Left ventricle myocardium inferior (tissue), 1 donor: ENCODE data around the gene RNU1-2. TPM values are rescaled to one million over a fixed set of nuclear protein-coding genes. Genes with fewer than 3 reads are reported as not detected.
"Not testable (repeated sequence)": the region's sequence is repeated elsewhere in the genome, so short reads cannot be mapped to it uniquely, and the experiment has no call there.

Experiments used
- DNase-seq: peaks from one replicate; pipeline ENCODE4 v3.0.0-alpha.2; 2020
- H3K27ac ChIP-seq: fragments of 200-600 bp; replicated peaks from 2 replicates; pipeline ENCODE4 v1.8.0; 2021
- H3K27me3 ChIP-seq: fragments of 200-600 bp; 2 replicates; pipeline ENCODE4 v1.8.0; 2021; ENCODE audit warnings: low read depth
- H3K36me3 ChIP-seq: fragments of 200-600 bp; 2 replicates; pipeline ENCODE4 v1.8.0; 2021
- H3K4me1 ChIP-seq: fragments of 200-600 bp; 2 replicates; pipeline ENCODE4 v1.8.0; 2021
- H3K4me3 ChIP-seq: fragments of 200-600 bp; 2 replicates; pipeline ENCODE4 v1.8.0; 2021; ENCODE audit warnings: mild to moderate bottlenecking, moderate library complexity
- H3K9me3 ChIP-seq: fragments of 200-600 bp; replicated peaks from 2 replicates; pipeline ENCODE4 v1.8.0; 2021
- CTCF ChIP-seq: fragments of 200-600 bp; IDR thresholded peaks from 2 replicates; pipeline ENCODE4 v1.8.0; 2021; ENCODE audit warnings: antibody characterized with exemption, mild to moderate bottlenecking, borderline replicate concordance
- intact Hi-C: fragments of 100-400 bp; cut with micrococcal nuclease; formaldehyde crosslinking; loops from one replicate; pipeline ENCODE4 v1.11.0; 2022
- total RNA-seq: library from RNA; stranded (reverse); fragmentation: NEBNext Ultra II Directional; extraction: Animal tissue kit (Norgen Biotek cat#: 25700); gene quantifications from one replicate; pipeline ENCODE4 v1.2.1, GENCODE V29; 2021
- donor health status: DM: no; HTN: yes; CAD: no; lungs with severe emphysema.

Gene RNU1-2
- total RNA-seq, 1 donor from 2014 or later, result 6,072 TPM

GRCh38 chr1:16873076-16873879 is 22.5 kb upstream of the RNU1-2 start:
- DNase-seq, result peak; percentile 46
- H3K27ac ChIP-seq, H3K9me3 ChIP-seq, intact Hi-C loops, H3K36me3 ChIP-seq, H3K4me1 ChIP-seq: not testable (repeated sequence)
- Histone ChIP-seq H3K4me3 (peak overlapping the region; percentile 54), H3K27me3 (peaks cover 37% of the 10 kb centered on the region)

- H3K4me3 ChIP-seq, DNase-seq, H3K4me1 ChIP-seq, H3K27ac ChIP-seq, intact Hi-C loops, H3K36me3 ChIP-seq, H3K9me3 ChIP-seq: not testable (repeated sequence)
- peaks cover 49% of the 10 kb centered on the region for H3K27me3 ChIP-seq
Observed at GRCh38 chr1:16874968-16875765, 20.6 kb upstream of the RNU1-2 start.

GRCh38 chr1:16881742-16882141 is 14.0 kb upstream of the RNU1-2 start:
- H3K4me3 ChIP-seq, H3K27ac ChIP-seq, H3K36me3 ChIP-seq, H3K4me1 ChIP-seq, intact Hi-C loops, DNase-seq, H3K9me3 ChIP-seq: not testable (repeated sequence)
- peaks cover 20% of the 10 kb centered on the region for H3K27me3 ChIP-seq

GRCh38 chr1:16882986-16883385 is 12.8 kb upstream of the RNU1-2 start:
- no peaks in the 10 kb centered on the region for H3K9me3 ChIP-seq
- intact Hi-C loops, result no loop called here
- TF ChIP-seq CTCF, result no peak
- H3K27ac ChIP-seq, result no peak overlapping the region
- H3K4me3 ChIP-seq, result no peak overlapping the region
- H3K36me3 ChIP-seq, result no peaks in the 10 kb centered on the region
- H3K4me1 ChIP-seq, result no peaks in the 10 kb centered on the region
- peaks cover 16% of the 10 kb centered on the region for H3K27me3 ChIP-seq
- DNase-seq, result no peak

- H3K9me3 ChIP-seq, intact Hi-C loops, H3K27me3 ChIP-seq, H3K4me3 ChIP-seq, H3K4me1 ChIP-seq, H3K36me3 ChIP-seq, DNase-seq, H3K27ac ChIP-seq: not testable (repeated sequence)
Observed at GRCh38 chr1:16884487-16884886, 11.3 kb upstream of the RNU1-2 start.

- Histone ChIP-seq H3K4me3 (no peak overlapping the region), H3K9me3 (no peaks in the 10 kb centered on the region), H3K27me3 (no peaks in the 10 kb centered on the region), H3K36me3 (no peaks in the 10 kb centered on the region), H3K27ac (no peak overlapping the region), H3K4me1 (peaks cover 13% of the 10 kb centered on the region)
- no peak for DNase-seq
- intact Hi-C loops, result no loop called here
- TF ChIP-seq CTCF, result no peak
Observed at GRCh38 chr1:16886860-16887605, 8.7 kb upstream of the RNU1-2 start.

- H3K27me3 ChIP-seq, result no peaks in the 10 kb centered on the region
- TF ChIP-seq CTCF, result peak; percentile 32
- peak overlapping the region; percentile 94 for H3K27ac ChIP-seq
- peaks cover 13% of the 10 kb centered on the region for H3K4me1 ChIP-seq
- DNase-seq, result peak; percentile 70
- H3K4me3 ChIP-seq, result peak overlapping the region; percentile 78
- H3K9me3 ChIP-seq, result no peaks in the 10 kb centered on the region
- H3K36me3 ChIP-seq, result no peaks in the 10 kb centered on the region
- intact Hi-C loops, result no loop called here
Observed at GRCh38 chr1:16888860-16889816, 6.6 kb upstream of the RNU1-2 start.

- H3K9me3 ChIP-seq, intact Hi-C loops, DNase-seq, H3K4me3 ChIP-seq, H3K36me3 ChIP-seq, H3K27me3 ChIP-seq, H3K27ac ChIP-seq: not testable (repeated sequence)
- peaks cover 13% of the 10 kb centered on the region for H3K4me1 ChIP-seq
Observed at GRCh38 chr1:16890539-16891021, 5.2 kb upstream of the RNU1-2 start.

GRCh38 chr1:16891057-16891456 is 4.7 kb upstream of the RNU1-2 start:
- H3K36me3 ChIP-seq, H3K9me3 ChIP-seq, H3K4me3 ChIP-seq, intact Hi-C loops, H3K27ac ChIP-seq, H3K27me3 ChIP-seq, DNase-seq: not testable (repeated sequence)
- peaks cover 13% of the 10 kb centered on the region for H3K4me1 ChIP-seq
